GM18499 (cell line): ENCODE data around the gene PRR29.
"Not testable (repeated sequence)": the region's sequence is repeated elsewhere in the genome, so short reads cannot be mapped to it uniquely, and the experiment has no call there.

ENCODE experiments used
- ATAC-seq: cut with Tn5 transposase; IDR thresholded peaks from one replicate; pipeline ENCODE4 v1.9.1; 2021; ENCODE audit warnings: moderate number of reproducible peaks; ENCODE audit not compliant: insufficient read depth, unreplicated experiment

Gene PRR29

GRCh38 chr17:63995626-63996025 lies 2.5 kb upstream of the PRR29 start:
- ATAC-seq: no peak

- ATAC-seq: no peak
Measured at GRCh38 chr17:63996430-63997182, 1.5 kb upstream of the PRR29 start.

GRCh38 chr17:63997341-63998048 lies 656 bp upstream of the PRR29 start:
- no peak for ATAC-seq

DNA sequence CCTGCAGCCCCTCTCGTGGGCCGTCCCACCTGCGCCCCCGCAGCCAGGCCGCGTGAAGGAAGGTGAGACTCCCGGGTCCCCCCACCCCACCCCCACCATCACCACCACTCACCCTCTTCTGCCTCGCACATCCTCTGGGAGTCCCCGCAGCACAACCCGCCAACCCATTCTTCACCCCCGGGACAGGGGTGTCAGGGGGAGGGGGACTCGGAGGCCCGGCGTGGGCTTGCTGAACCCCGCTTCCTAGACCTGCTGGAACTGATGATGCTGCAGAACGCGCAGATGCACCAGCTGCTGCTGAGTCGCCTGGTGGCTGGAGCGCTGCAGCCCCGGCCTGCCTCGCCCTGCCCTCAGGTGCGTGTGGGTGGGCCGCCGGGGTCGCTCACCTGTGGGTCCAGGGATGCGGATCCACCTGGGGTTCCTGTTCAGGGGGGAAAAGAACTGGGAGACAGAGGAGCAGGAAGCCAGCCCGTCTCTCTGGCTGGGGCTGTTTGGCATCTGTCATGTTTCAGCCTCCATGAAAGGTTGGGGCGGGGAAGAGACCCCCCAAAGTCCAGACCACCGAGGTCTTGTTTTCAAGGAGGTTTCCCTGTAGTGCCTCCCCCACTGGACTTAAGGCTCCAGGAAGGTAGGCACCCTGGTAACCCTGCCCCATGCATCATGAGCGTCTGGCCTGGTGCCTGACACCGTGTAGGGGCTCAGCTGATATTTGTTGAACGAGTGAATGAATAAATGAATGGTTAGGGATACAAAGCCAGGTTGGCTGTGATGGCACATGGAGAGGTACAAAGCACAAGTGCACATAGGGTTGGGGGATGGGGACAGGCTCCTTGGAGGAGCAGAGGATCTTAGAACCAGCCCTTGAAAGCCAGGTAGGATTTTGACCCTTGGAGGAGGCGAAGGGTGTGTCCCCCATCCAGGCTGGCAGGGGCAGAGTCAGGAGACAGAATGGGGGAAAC lies 849 bp downstream of the PRR29 start:
- no peak for ATAC-seq

- ATAC-seq: no peak
Measured at GRCh38 chr17:63999680-64000531, 1.8 kb downstream of the PRR29 start.

DNA sequence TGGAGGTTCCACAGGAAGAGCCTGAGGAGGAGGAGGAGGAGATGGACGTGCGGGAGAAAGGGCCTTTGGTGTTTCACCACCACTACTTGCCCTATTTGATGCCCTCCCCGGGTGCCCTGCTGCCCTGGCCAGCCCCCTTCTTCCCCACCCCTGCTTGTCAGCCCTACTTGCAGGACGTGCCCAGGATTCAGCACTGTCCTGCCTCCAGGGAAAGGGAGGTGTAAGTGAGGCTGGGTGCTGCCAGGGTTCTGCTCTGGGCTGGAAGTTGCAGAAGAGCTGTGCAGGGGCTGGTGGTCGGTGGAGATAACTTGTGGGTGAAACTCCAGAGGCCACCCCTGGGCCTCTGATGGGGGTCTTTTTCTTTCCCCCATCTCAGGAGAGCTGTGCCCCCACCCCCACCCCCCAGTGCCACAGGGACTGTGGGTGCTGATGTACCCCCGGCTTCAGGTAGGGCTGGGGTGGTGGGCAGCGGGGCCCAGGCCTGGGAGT lies 3.0 kb downstream of the PRR29 start:
- ATAC-seq: no peak

GRCh38 chr17:64001763-64002529 lies 3.8 kb downstream of the PRR29 start:
- ATAC-seq: no peak

GRCh38 chr17:64002658-64003525 lies 4.7 kb downstream of the PRR29 start:
- no peak for ATAC-seq

GRCh38 chr17:64003526-64004121 lies 5.5 kb downstream of the PRR29 start:
- no peak for ATAC-seq

GRCh38 chr17:64004218-64004770 lies 6.1 kb downstream of the PRR29 start:
- ATAC-seq: no peak

DNA sequence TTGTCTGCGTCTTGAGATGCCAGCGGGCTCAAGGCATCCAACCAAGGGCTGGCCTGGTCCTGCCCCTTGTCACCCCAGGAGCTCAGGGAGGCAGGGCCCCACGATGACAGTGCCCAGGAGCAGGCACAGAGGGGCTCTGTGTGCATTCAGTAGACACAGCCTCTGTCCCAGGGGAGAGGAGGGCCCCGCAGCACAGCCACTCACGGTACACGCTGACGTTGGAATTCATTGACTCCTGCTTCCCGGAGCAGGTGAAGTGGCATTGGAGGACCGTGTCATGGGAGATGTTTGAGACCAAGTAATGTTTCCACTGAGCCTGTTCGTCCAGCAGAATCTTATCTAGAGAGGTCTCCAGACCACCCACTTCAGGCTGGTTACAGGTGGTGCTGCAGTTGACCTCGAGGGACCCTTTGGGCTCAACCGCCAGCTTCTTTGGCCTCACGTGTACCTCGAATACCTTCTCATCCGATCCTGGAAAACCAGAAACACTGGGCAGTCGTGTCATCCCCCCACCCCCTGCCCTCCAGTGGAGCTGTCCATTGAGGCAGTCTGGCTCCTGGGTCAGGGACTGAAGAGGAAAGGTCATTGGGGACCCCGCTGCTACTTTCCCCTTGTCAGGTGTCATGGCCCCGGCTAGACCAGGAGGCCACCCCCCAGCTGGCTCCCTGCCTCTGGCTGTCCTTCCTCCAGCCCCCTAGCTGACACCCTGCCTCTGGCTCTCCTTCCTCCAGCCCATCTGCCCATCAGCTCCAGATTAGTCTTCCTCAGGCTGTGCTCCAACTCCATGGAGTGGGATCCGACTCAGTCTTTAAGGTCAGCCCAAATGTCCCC lies 7.0 kb downstream of the PRR29 start:
- no peak for ATAC-seq

GRCh38 chr17:64005734-64006167 lies 7.6 kb downstream of the PRR29 start:
- no peak for ATAC-seq

- no peak for ATAC-seq
Measured at GRCh38 chr17:64006361-64007088, 8.4 kb downstream of the PRR29 start.

GRCh38 chr17:64007089-64007837 lies 9.1 kb downstream of the PRR29 start:
- ATAC-seq: not testable (repeated sequence)

GRCh38 chr17:64007838-64008282 lies 9.7 kb downstream of the PRR29 start:
- ATAC-seq: no peak
